Sigmoid colon (tissue), 7 donors: ENCODE measurements around the gene MYEOV. TPM values are rescaled to one million over a fixed set of nuclear protein-coding genes. Genes with fewer than 3 reads are reported as not detected.

ENCODE experiments used
- DNase-seq: peaks from one replicate; pipeline ENCODE4 v3.0.0-alpha.2; 2019
- H3K27ac ChIP-seq, 4 donors: fragments of 200-600 bp; sonication (generic); one replicate each; pipeline ENCODE4 v1.5.1; 2016 to 2019; ENCODE audit warnings: mild to moderate bottlenecking in 1 of 4
- H3K27me3 ChIP-seq, 3 donors: fragments of 200-600 bp; sonication (generic); one replicate each; pipeline ENCODE4 v1.5.1; 2019; ENCODE audit warnings: mild to moderate bottlenecking in 1 of 3
- H3K36me3 ChIP-seq, 4 donors: fragments of 200-600 bp; sonication (generic); one replicate each; pipeline ENCODE4 v1.5.1; 2016 to 2019
- H3K4me1 ChIP-seq, 4 donors: fragments of 200-600 bp; sonication (generic); one replicate each; pipeline ENCODE4 v1.5.1; 2017 to 2019
- H3K4me3 ChIP-seq, 4 donors: fragments of 200-600 bp; sonication (generic); one replicate each; pipeline ENCODE4 v1.5.1; 2017 to 2019; ENCODE audit warnings: mild to moderate bottlenecking in 2 of 4, moderate library complexity in 1 of 4
- H3K9me3 ChIP-seq, 4 donors: fragments of 200-600 bp in 3 of 4; sonication (generic) in 3 of 4; one replicate each; pipeline versions ENCODE4 v1.5.1 to v1.6.1; 2013 to 2019
- EP300 ChIP-seq, 4 donors: sonication (generic); formaldehyde crosslinking; IDR thresholded peaks; one replicate each; pipeline ENCODE4 v1.6.1; 2017; ENCODE audit warnings: antibody characterized with exemption in 4 of 4
- POLR2A ChIP-seq, 2 donors: fragments of 450-650 bp; IDR thresholded peaks; one replicate each; pipeline ENCODE4 v1.6.1; 2016; ENCODE audit warnings: antibody characterized with exemption in 2 of 2, mild to moderate bottlenecking in 2 of 2, moderate library complexity in 2 of 2
- POLR2AphosphoS5 ChIP-seq, 4 donors: sonication (generic); formaldehyde crosslinking; IDR thresholded peaks; one replicate each; pipeline ENCODE4 v1.6.1; 2017; ENCODE audit warnings: antibody characterized with exemption in 4 of 4
- WGBS, 2 donors: extraction: QIAGEN DNeasy Blood & Tissue Kit; methylation state at CpG; one replicate each; pipeline ENCODE4 v1.1.7; 2013; 5-methylcytosine and 5-hydroxymethylcytosine counted together
- intact Hi-C: fragments of 100-400 bp; cut with DNase I; formaldehyde crosslinking; loops from one replicate; pipeline ENCODE4 v1.15.1; 2023
- polyA plus RNA-seq, 3 donors: library from polyadenylated mRNA; stranded (reverse); fragments of 200-250 nt; gene quantifications; one replicate each; pipeline ENCODE4 v1.2.3, GENCODE V29; 2013
- total RNA-seq, 4 donors: library from RNA; depleted of rRNA; stranded (reverse); fragments of >200 nt; gene quantifications; one replicate each; pipeline ENCODE4 v1.1.0, GENCODE V29; 2016
- TF ChIP-seq, protein P1 (sequence below), 4 experiments: fragments of 450-650 bp in 3 of 4; fragments of 200-600 bp in 1 of 4; IDR thresholded peaks; one replicate each; pipeline ENCODE4 v1.5.1; 2016 to 2019; ENCODE audit warnings: antibody characterized with exemption in 4 of 4, mild to moderate bottlenecking in 3 of 4, moderate library complexity in 2 of 4
- donor health status: healthy with polysubstance abuse.
- donor health status: Bipolar disorder and iron deficiency.
- donor health status: healthy.

The MYEOV gene
- total and polyA plus RNA-seq, 7 donors = 1.2 to 11.1 (median 10.1) TPM; not detected in 4

DNA sequence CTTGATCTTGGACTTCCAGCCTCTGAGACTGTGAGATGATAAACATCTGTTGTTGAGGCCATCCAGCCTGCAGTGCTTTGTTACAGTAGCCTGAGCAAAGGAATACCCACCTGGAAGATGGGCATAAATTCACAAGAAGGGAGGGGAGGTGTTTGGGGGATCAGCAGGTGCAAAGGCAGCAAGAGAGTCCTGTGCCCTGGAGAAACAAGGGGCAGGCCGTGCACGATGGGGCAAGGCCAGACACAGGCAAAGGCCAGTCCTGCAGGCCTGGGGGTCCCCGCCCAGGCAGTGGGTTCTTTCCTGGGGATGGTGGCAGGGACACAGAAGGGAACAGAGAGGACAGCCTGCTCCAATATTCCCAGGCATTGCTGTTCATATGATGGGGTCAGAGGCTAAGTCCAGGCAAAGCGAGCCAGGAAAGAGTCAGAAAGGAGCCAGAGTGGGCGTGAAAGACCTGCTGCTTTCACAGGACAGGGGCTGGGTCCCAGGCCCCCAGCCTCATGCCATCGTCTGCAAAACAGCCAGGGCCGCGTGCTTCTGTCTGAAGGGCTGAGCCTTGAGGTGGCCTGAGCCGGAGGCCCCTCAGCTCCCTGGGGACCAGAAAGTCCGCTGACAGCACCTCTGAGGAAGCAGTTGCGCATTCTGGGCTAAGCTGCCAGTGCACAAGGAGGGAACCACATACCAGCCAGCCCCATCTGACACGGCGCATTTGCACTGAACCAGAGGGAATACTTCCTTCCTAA lies 48.8 kb downstream of the MYEOV start:
- TF ChIP-seq, protein P1, sequence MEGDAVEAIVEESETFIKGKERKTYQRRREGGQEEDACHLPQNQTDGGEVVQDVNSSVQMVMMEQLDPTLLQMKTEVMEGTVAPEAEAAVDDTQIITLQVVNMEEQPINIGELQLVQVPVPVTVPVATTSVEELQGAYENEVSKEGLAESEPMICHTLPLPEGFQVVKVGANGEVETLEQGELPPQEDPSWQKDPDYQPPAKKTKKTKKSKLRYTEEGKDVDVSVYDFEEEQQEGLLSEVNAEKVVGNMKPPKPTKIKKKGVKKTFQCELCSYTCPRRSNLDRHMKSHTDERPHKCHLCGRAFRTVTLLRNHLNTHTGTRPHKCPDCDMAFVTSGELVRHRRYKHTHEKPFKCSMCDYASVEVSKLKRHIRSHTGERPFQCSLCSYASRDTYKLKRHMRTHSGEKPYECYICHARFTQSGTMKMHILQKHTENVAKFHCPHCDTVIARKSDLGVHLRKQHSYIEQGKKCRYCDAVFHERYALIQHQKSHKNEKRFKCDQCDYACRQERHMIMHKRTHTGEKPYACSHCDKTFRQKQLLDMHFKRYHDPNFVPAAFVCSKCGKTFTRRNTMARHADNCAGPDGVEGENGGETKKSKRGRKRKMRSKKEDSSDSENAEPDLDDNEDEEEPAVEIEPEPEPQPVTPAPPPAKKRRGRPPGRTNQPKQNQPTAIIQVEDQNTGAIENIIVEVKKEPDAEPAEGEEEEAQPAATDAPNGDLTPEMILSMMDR (IDR thresholded peaks at IDR 0.05) = no peak
- no peak for TF ChIP-seq EP300 (IDR thresholded peaks at IDR 0.05)
- TF ChIP-seq POLR2AphosphoS5 (IDR thresholded peaks at IDR 0.05) = no peak
- TF ChIP-seq POLR2A (IDR thresholded peaks at IDR 0.05) = no peak
- no peak for DNase-seq
- Histone ChIP-seq H3K27me3 (peaks cover 0 to 2% (median 0%) of the 10 kb centered on the region in 3 donors), H3K36me3 (no peaks in the 10 kb centered on the region), H3K27ac (no peak overlapping the region), H3K9me3 (no peaks in the 10 kb centered on the region), H3K4me3 (no peak overlapping the region), H3K4me1 (no peaks in the 10 kb centered on the region)
- intact Hi-C loops = no loop called here
- 90 to 95% methylated on average over 13 of the region's 13 CpGs for whole genome bisulfite sequencing, 2 donors

DNA sequence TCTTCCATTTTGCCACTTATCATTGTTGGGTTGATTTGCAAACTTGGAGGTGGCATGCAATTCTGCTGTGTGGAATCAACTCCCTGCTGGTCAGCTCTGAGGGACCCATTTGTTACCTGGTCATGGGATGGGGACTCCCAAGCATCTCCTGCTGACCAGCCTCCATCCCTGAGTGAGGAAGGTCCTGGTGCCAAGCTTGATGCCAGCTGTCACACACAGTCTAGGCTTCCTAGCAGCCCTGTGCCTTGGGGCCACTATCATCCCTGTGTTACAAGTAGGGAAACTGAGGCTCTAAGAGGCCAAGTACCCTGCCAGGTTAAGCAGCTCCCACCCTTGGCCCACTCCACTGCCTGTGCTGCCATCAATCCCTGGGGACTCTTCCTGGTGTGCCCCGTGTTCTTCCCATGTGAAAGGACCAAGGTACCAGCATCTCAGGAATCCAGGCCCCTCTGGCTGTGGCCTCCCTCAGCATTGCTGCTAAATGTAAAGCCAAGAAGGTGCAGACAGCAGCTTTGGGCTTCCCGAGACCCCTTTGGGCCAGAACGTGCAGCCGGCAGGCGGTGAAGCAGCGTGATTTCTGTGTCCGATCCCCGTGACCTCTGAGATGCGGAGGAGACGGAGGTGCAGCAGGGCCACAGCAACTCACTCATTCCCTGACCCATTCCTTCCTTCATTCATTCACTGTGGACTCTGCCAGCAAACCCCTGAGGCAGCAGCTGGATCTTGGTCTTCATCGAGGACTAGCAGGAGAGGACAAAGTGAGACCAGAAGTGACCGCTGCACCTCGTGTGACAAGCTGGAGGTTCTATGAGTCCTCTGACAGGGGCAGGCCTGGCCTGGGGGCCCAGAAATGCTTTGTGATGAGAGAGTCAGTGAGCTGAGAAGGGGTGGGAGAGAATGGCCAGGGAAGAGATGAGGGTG lies 49.7 kb downstream of the MYEOV start:
- DNase-seq = no peak
- intact Hi-C loops = no loop called here
- Histone ChIP-seq H3K4me1 (no peaks in the 10 kb centered on the region), H3K27ac (no peak overlapping the region), H3K9me3 (no peaks in the 10 kb centered on the region), H3K4me3 (no peak overlapping the region), H3K27me3 (peaks cover 0 to 2% (median 0%) of the 10 kb centered on the region in 3 donors), H3K36me3 (no peaks in the 10 kb centered on the region)
- 96 to 97% methylated on average over 13 of the region's 13 CpGs for WGBS, 2 donors
- TF ChIP-seq EP300 (IDR thresholded peaks at IDR 0.05) (no peak), POLR2AphosphoS5 (IDR thresholded peaks at IDR 0.05) (no peak), POLR2A (IDR thresholded peaks at IDR 0.05) (no peak)
- TF ChIP-seq, protein P1 (IDR thresholded peaks at IDR 0.05) = no peak

DNA sequence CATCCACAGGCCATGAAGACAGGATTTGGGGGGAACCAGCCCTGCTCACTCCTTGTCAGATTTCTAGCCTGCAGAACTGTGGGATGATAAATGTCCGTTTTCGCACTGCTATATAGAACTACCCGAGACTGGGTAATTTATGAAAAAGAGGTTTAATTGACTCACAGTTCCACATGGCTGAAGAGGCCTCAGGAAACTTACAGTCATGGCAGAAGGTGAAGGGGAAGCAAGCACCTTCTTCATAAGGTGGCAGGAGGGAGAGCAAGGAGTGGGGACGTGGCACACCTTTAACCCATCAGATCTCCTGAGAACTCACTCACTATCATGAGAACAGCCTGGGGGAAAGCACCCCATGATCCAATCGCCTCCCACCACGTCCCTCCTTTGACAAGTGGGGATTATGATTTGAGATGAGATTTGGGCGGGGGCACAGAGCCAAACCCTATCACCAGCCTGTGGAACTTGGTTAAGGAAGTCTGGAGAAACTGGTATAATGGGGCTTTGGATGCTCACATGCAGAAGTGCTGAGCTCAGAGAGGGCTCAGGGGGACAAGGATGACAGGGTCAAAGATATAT lies 50.7 kb downstream of the MYEOV start:
- no peak for DNase-seq
- TF ChIP-seq EP300 (IDR thresholded peaks at IDR 0.05) (no peak), POLR2A (IDR thresholded peaks at IDR 0.05) (no peak), POLR2AphosphoS5 (IDR thresholded peaks at IDR 0.05) (no peak)
- TF ChIP-seq, protein P1 (IDR thresholded peaks at IDR 0.05) = no peak
- Histone ChIP-seq H3K36me3 (no peaks in the 10 kb centered on the region), H3K4me3 (no peak overlapping the region), H3K4me1 (no peaks in the 10 kb centered on the region), H3K27me3 (peaks cover 0 to 2% (median 0%) of the 10 kb centered on the region in 3 donors), H3K27ac (no peak overlapping the region), H3K9me3 (no peaks in the 10 kb centered on the region)
- intact Hi-C loops = no loop called here
- WGBS, 2 donors = 84 to 88% methylated on average over 7 of the region's 7 CpGs

Other genes with a start within 250 kb of the MYEOV start
- gene TPCN2, start 245.2 kb upstream of the MYEOV start, total RNA-seq = 10 to 100 TPM; 17.5 to 43.5 (median 25.3) TPM
- 10 to 100 TPM in 1 of 3 donors, 1 to 10 TPM in 2; 1.6 to 14.4 (median 1.8) TPM for gene TPCN2, start 245.2 kb upstream of the MYEOV start, polyA plus RNA-seq
- 1 to 10 TPM; 1.1 to 5.4 (median 2.8) TPM for gene SMIM38, start 138.2 kb upstream of the MYEOV start, total RNA-seq
- gene SMIM38, start 138.2 kb upstream of the MYEOV start, polyA plus RNA-seq = under 1 TPM in 1 of 3 donors, not detected in 2; 0.19 TPM
- under 1 TPM in 1 of 4 donors, not detected in 3; 0.36 TPM for gene LINC01488, start 187.5 kb downstream of the MYEOV start, total RNA-seq
- not detected for gene LINC01488, start 187.5 kb downstream of the MYEOV start, polyA plus RNA-seq